IMR-90 (cell line): ENCODE data around the gene AMOTL1. TPM values are rescaled to one million over a fixed set of nuclear protein-coding genes. Genes with fewer than 3 reads are reported as not detected.

ENCODE experiments used
- ATAC-seq: fragments of 200-7000 bp; cut with Tn5 transposase; 2 replicates; pipeline ENCODE4 v1.9.1; 2020; ENCODE audit warnings: low read depth, mild to moderate bottlenecking, moderate library complexity
- BruUV-seq: library from RNA; stranded (reverse); fragments of 400-500 nt; replicated peaks from 2 replicates; lab custom pipeline; 2021; lab: Mats Ljungman, UMichigan
- CTCF ChIA-PET: fragments of 300-600 bp; formaldehyde crosslinking; extraction: SDS; loops from one replicate; lab custom pipeline; 2021; ENCODE audit warnings: antibody characterized with exemption; lab: Yijun Ruan, JAX
- POLR2A ChIA-PET: fragments of 300-600 bp; sonication (Branson Sonifier 250); formaldehyde crosslinking; loops from one replicate; lab custom pipeline; 2022; ENCODE audit warnings: antibody characterized with exemption; ENCODE audit not compliant: unreplicated experiment; lab: Charles Lee
- DNase-seq: peaks from one replicate; pipeline ENCODE4 v3.0.0; 2013
- H2AFZ ChIP-seq: replicated peaks from 2 replicates; pipeline ENCODE3; 2013; ENCODE audit warnings: low read length, mild to moderate bottlenecking; ENCODE audit not compliant: poor library complexity
- H2AK5ac ChIP-seq: 2 replicates; pipeline ENCODE4 v1.6.1; 2013; ENCODE audit warnings: low read depth, low read length, inconsistent platforms
- H2AK9ac ChIP-seq: replicated peaks from 2 replicates; pipeline ENCODE3; 2013; ENCODE audit warnings: mild to moderate bottlenecking, low read depth, low read length, moderate library complexity; ENCODE audit not compliant: poor library complexity
- H2BK120ac ChIP-seq: 2 replicates; pipeline ENCODE4 v1.6.1; 2013; ENCODE audit warnings: low read depth, low read length, inconsistent platforms
- H2BK15ac ChIP-seq: 3 replicates; pipeline ENCODE4 v1.6.1; 2013; ENCODE audit warnings: low read depth, low read length, inconsistent platforms
- H2BK20ac ChIP-seq: 2 replicates; pipeline ENCODE4 v1.6.1; 2013; ENCODE audit warnings: low read depth, mild to moderate bottlenecking, inconsistent platforms, low read length, moderate library complexity
- H2BK5ac ChIP-seq: 2 replicates; pipeline ENCODE4 v1.6.1; 2013; ENCODE audit warnings: mild to moderate bottlenecking, low read depth, low read length, inconsistent platforms; ENCODE audit not compliant: poor library complexity, severe bottlenecking
- H3K14ac ChIP-seq: replicated peaks from 2 replicates; pipeline ENCODE4 v1.6.1; 2013; ENCODE audit warnings: low read depth, low read length, inconsistent platforms
- H3K18ac ChIP-seq: 2 replicates; pipeline ENCODE4 v1.6.1; 2013; ENCODE audit warnings: low read depth, low read length, control low read depth
- H3K23ac ChIP-seq: 2 replicates; pipeline ENCODE4 v1.6.1; 2013; ENCODE audit warnings: low read depth, low read length, inconsistent platforms
- H3K27ac ChIP-seq: 2 replicates; pipeline ENCODE4 v1.5.1; 2013; ENCODE audit warnings: mild to moderate bottlenecking, control low read depth, low read length; ENCODE audit not compliant: insufficient read depth
- H3K27me3 ChIP-seq: 2 replicates; pipeline ENCODE4 v1.6.1; 2013; ENCODE audit warnings: low read length; ENCODE audit not compliant: control insufficient read depth, insufficient read depth
- H3K36me3 ChIP-seq: 2 replicates; pipeline ENCODE4 v1.6.1; 2013; ENCODE audit warnings: low read length, mixed read lengths; ENCODE audit not compliant: control insufficient read depth, insufficient read depth
- H3K4ac ChIP-seq: 2 replicates; pipeline ENCODE4 v1.6.1; 2013; ENCODE audit warnings: low read depth, low read length, inconsistent platforms
- H3K4me1 ChIP-seq: 2 replicates; pipeline ENCODE4 v1.6.1; 2013; ENCODE audit warnings: low read length, mixed read lengths; ENCODE audit not compliant: control insufficient read depth, insufficient read depth
- H3K4me2 ChIP-seq: 2 replicates; pipeline ENCODE4 v1.6.1; 2013; ENCODE audit warnings: low read depth, mild to moderate bottlenecking, control low read depth, low read length, moderate library complexity
- H3K4me3 ChIP-seq: 2 replicates; pipeline ENCODE4 v1.5.1; 2013; ENCODE audit warnings: low read depth, mild to moderate bottlenecking, control low read depth, low read length, moderate library complexity; ENCODE audit not compliant: insufficient read depth
- H3K56ac ChIP-seq: 2 replicates; pipeline ENCODE4 v1.6.1; 2013; ENCODE audit warnings: low read length, inconsistent platforms; ENCODE audit not compliant: insufficient read depth; ENCODE audit errors: extremely low read depth
- H3K79me1 ChIP-seq, 2 experiments: 2 replicates each; pipeline ENCODE4 v1.6.1; 2013; ENCODE audit warnings: low read length in 2 of 2, inconsistent platforms in 1 of 2, low read depth in 1 of 2
- H3K9ac ChIP-seq: 2 replicates; pipeline ENCODE4 v1.6.1; 2013; ENCODE audit warnings: low read depth, low read length, control low read depth
- H3K9me1 ChIP-seq: 2 replicates; pipeline ENCODE4 v1.6.1; 2013; ENCODE audit warnings: low read length, inconsistent platforms; ENCODE audit not compliant: insufficient read depth
- H3K9me3 ChIP-seq: 2 replicates; pipeline ENCODE4 v1.6.1; 2013; ENCODE audit warnings: low read length; ENCODE audit not compliant: control insufficient read depth, insufficient read depth
- H4K20me1 ChIP-seq: 2 replicates; pipeline ENCODE4 v1.6.1; 2013; ENCODE audit warnings: low read length, inconsistent platforms; ENCODE audit not compliant: insufficient read depth
- H4K5ac ChIP-seq: 2 replicates; pipeline ENCODE4 v1.6.1; 2013; ENCODE audit warnings: mild to moderate bottlenecking, low read depth, low read length, control low read depth
- H4K8ac ChIP-seq, 2 experiments: 2 replicates each; pipeline ENCODE4 v1.6.1; 2013; ENCODE audit warnings: low read depth in 2 of 2, low read length in 2 of 2, control low read depth in 1 of 2, inconsistent platforms in 1 of 2
- H4K91ac ChIP-seq: 2 replicates; pipeline ENCODE4 v1.6.1; 2013; ENCODE audit warnings: low read depth, low read length, inconsistent platforms; ENCODE audit not compliant: insufficient read depth
- BHLHE40 ChIP-seq: fragments of 150-350 bp; IDR thresholded peaks from 2 replicates; pipeline ENCODE4 v1.6.1; 2016; ENCODE audit warnings: mild to moderate bottlenecking, low read depth, low read length
- CEBPB ChIP-seq: IDR thresholded peaks from 2 replicates; pipeline ENCODE4 v1.6.1; 2012; ENCODE audit warnings: low read depth, low read length, improper control_type of control experiment
- CHD1 ChIP-seq: IDR thresholded peaks from 2 replicates; pipeline ENCODE4 v1.6.1; 2012; ENCODE audit warnings: low read depth, low read length, improper control_type of control experiment
- CTCF ChIP-seq: conservative IDR thresholded peaks from 2 replicates; pipeline ENCODE4 v1.5.1; 2012; ENCODE audit warnings: mild to moderate bottlenecking, low read depth, low read length, improper control_type of control experiment
- ELK1 ChIP-seq: fragments of 150-350 bp; IDR thresholded peaks from 2 replicates; pipeline ENCODE4 v1.6.1; 2016; ENCODE audit warnings: low read depth, mild to moderate bottlenecking, low read length, moderate library complexity, borderline replicate concordance
- FOS ChIP-seq: fragments of 150-350 bp; IDR thresholded peaks from 2 replicates; pipeline ENCODE4 v1.6.1; 2016; ENCODE audit warnings: low read depth, low read length
- MAFK ChIP-seq: IDR thresholded peaks from 2 replicates; pipeline ENCODE4 v1.6.1; 2012; ENCODE audit warnings: low read depth, low read length, improper control_type of control experiment
- MAZ ChIP-seq: IDR thresholded peaks from 2 replicates; pipeline ENCODE4 v1.6.1; 2012; ENCODE audit warnings: low read depth, mild to moderate bottlenecking, low read length, improper control_type of control experiment, moderate library complexity, borderline replicate concordance
- MXI1 ChIP-seq: IDR thresholded peaks from 2 replicates; pipeline ENCODE4 v1.6.1; 2012; ENCODE audit warnings: low read depth, mild to moderate bottlenecking, low read length, moderate library complexity, borderline replicate concordance
- NFE2L2 ChIP-seq: fragments of 150-350 bp; IDR thresholded peaks from 2 replicates; pipeline ENCODE4 v1.6.1; 2016; ENCODE audit warnings: low read depth, mild to moderate bottlenecking, low read length
- POLR2A ChIP-seq: IDR thresholded peaks from 2 replicates; pipeline ENCODE4 v1.6.1; 2012; ENCODE audit warnings: mild to moderate bottlenecking, low read depth, low read length
- RAD21 ChIP-seq: IDR thresholded peaks from 2 replicates; pipeline ENCODE4 v1.6.1; 2012; ENCODE audit warnings: low read length, improper control_type of control experiment
- RCOR1 ChIP-seq: IDR thresholded peaks from 2 replicates; pipeline ENCODE4 v1.6.1; 2012; ENCODE audit warnings: mild to moderate bottlenecking, low read length, improper control_type of control experiment; ENCODE audit not compliant: insufficient replicate concordance
- RFX5 ChIP-seq: IDR thresholded peaks from 2 replicates; pipeline ENCODE4 v1.8.0; 2012; ENCODE audit warnings: low read depth, mild to moderate bottlenecking, low read length, moderate library complexity
- SMC3 ChIP-seq: fragments of 150-350 bp; IDR thresholded peaks from 2 replicates; pipeline ENCODE4 v1.6.1; 2016; ENCODE audit warnings: low read depth, mild to moderate bottlenecking, antibody characterized with exemption, low read length, moderate library complexity
- USF2 ChIP-seq: fragments of 150-350 bp; IDR thresholded peaks from 2 replicates; pipeline ENCODE4 v1.6.1; 2017; ENCODE audit warnings: mild to moderate bottlenecking, antibody characterized with exemption, low read length, low read depth
- WGBS, 2 experiments: methylation state at CpG; one replicate each; pipeline versions ENCODE4 v1.1.5 to v1.1.7; 2013; ENCODE audit warnings: missing lambda C conversion rate in 2 of 2; ENCODE audit not compliant: insufficient read length in 1 of 2; ENCODE audit errors: extremely low coverage in 2 of 2; 5-methylcytosine and 5-hydroxymethylcytosine counted together
- dilution Hi-C: fragments of 300-500 bp; cut with HindIII; formaldehyde crosslinking; loops from one replicate; pipeline ENCODE4 v1.14.3; 2018; ENCODE audit warnings: low sequenced_read_pairs; ENCODE audit not compliant: unreplicated experiment
- in situ Hi-C: fragments of 300-500 bp; cut with MboI; formaldehyde crosslinking; loops from 3 replicates; pipeline ENCODE4 v1.14.3; 2019; ENCODE audit warnings: low sequenced_read_pairs, inconsistent platforms, mixed read lengths
- intact Hi-C: fragments of 100-400 bp; cut with micrococcal nuclease; formaldehyde crosslinking; loops from 2 replicates; pipeline ENCODE4 v1.10.0; 2022
- polyA plus RNA-seq, 3 experiments: library from polyadenylated mRNA; depleted of rRNA; stranded (reverse); fragments of >200 nt; gene quantifications; 2 replicates each; pipeline ENCODE4 v1.2.3, GENCODE V29; 2012; ENCODE audit warnings: low replicate concordance in 1 of 3
- total RNA-seq: library from RNA; depleted of rRNA; stranded (reverse); fragments of >200 nt; gene quantifications from 2 replicates; pipeline ENCODE4 v1.2.3, GENCODE V29; 2012

The AMOTL1 gene
- total and polyA plus RNA-seq, 2 of the 4 experiments (the other 2 are of a cell fraction) = 18.6 to 49.5 TPM

GRCh38 chr11:94895971-94896370, 127.8 kb downstream of the AMOTL1 start:
- no peak overlapping the region for H3K18ac ChIP-seq
- H3K4ac ChIP-seq = no peak overlapping the region
- peaks cover 4% of the 10 kb centered on the region; the same call in 1 of the 2 replicates for H3K4me1 ChIP-seq
- H2BK15ac ChIP-seq = no peak overlapping the region
- no peak overlapping the region for H3K56ac ChIP-seq
- in situ Hi-C loops (no loop called here), dilution Hi-C loops (no loop called here), intact Hi-C loops (loop anchor here (10.0 kb wide), 1 partner anchor 1529 kb away; no protein-coding TSS in a partner anchor)
- no peak overlapping the region for H4K8ac ChIP-seq
- no peak overlapping the region for H4K91ac ChIP-seq
- peaks cover 9% of the 10 kb centered on the region for H3K36me3 ChIP-seq
- ChIA-PET POLR2A (no interaction called here), CTCF (interaction anchor here (0.6 to 1.3 kb wide), 2 partner anchors 272 to 405 kb away, joined by 4 to 9 read pairs; no protein-coding TSS in a partner anchor)
- no peaks in the 10 kb centered on the region for H3K9me1 ChIP-seq
- H3K9me3 ChIP-seq = peaks cover 14% of the 10 kb centered on the region
- no peak overlapping the region for H2AK5ac ChIP-seq
- H4K20me1 ChIP-seq = 0 out of 2 replicates have a peak, but pooled peaks cover 5% of the 10 kb centered on the region
- ATAC-seq (peak; percentile 64), DNase-seq (peak; percentile 73)
- H2BK120ac ChIP-seq = no peak overlapping the region
- no peaks in the 10 kb centered on the region for H3K27me3 ChIP-seq
- no peak overlapping the region for H2AK9ac ChIP-seq
- no peak overlapping the region for H4K5ac ChIP-seq
- no peak overlapping the region for H2AFZ ChIP-seq
- no peak overlapping the region for H2BK5ac ChIP-seq
- BruUV-seq = no TSS peak
- no peak overlapping the region for H3K27ac ChIP-seq
- H3K79me1 ChIP-seq = peaks cover 0 to 19% of the 10 kb centered on the region in 2 experiments; a peak in 2 of 4 replicates
- no peak overlapping the region for H3K14ac ChIP-seq
- no peak overlapping the region for H3K23ac ChIP-seq
- TF ChIP-seq RFX5 (no peak), ELK1 (no peak), RCOR1 (no peak), CTCF (no peak), SMC3 (no peak), BHLHE40 (no peak), CHD1 (no peak), USF2 (no peak), RAD21 (no peak), CEBPB (peak; percentile 33; the same call in 1 of the 2 replicates), MAZ (no peak), MXI1 (no peak), NFE2L2 (no peak), FOS (0 out of 2 replicates have a peak, but pooled peaks have one; percentile 29), MAFK (no peak), POLR2A (no peak)
- no CpG with 5 or more reads among the region's 2 CpGs for WGBS, 2 experiments
- no peak overlapping the region for H2BK20ac ChIP-seq
- no peak overlapping the region for H3K9ac ChIP-seq
- H3K4me2 ChIP-seq = no peak overlapping the region
- no peak overlapping the region for H3K4me3 ChIP-seq
